ENCODE measurements around the gene PDHA1. TPM values are rescaled to one million over a fixed set of nuclear protein-coding genes. Genes with fewer than 3 reads are reported as not detected.

The PDHA1 gene
- 114 and 120 TPM in 2 replicates for total RNA-seq

DNA sequence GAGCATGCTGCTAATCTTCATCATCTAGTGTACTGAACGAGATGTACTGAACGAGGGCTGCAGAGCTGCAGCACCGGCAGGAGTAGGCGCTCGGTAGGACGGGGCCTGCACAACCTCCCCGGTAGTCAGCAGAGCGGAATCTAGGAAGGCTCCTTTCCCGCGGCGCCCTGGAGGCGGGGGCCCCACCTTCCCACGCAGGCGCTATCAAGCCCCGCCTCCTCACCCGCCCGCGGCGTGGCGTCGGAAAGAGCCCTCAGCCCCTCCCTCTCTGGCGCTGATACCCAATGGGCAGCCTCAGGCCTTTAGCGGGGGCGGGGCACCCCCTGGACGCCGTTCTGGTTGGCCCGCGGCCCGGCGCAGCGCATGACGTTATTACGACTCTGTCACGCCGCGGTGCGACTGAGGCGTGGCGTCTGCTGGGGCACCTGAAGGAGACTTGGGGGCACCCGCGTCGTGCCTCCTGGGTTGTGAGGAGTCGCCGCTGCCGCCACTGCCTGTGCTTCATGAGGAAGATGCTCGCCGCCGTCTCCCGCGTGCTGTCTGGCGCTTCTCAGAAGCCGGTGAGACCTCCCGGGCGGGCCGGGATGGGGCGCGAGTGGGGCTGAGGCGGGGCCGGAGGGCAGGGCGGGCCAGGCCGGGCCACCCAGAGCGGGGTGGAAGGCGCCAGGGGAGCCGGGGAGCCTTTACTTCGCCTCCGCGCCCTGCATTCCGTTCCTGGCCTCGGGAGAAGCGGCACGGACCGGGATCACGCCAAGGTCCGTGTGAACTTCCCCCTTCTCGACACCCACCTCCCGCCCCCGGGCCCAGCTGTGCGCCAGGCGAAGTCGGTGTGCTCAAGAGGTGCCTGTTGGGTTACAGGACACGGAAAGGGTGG lies at the start of gene PDHA1:
Gene PDHA1, plus strand, starts transcription at position 393 of the 874 bp plus-strand sequence. Its CDS starts 111 bp downstream, at position 504.
- intact Hi-C loops (cut with micrococcal nuclease): loop anchor here (1.0 to 5.0 kb wide), 8 partner anchors 9 to 1606 kb away; partner anchors contain the start of genes BCLAF3, CDKL5, EIF1AX and PHKA2

DNA sequence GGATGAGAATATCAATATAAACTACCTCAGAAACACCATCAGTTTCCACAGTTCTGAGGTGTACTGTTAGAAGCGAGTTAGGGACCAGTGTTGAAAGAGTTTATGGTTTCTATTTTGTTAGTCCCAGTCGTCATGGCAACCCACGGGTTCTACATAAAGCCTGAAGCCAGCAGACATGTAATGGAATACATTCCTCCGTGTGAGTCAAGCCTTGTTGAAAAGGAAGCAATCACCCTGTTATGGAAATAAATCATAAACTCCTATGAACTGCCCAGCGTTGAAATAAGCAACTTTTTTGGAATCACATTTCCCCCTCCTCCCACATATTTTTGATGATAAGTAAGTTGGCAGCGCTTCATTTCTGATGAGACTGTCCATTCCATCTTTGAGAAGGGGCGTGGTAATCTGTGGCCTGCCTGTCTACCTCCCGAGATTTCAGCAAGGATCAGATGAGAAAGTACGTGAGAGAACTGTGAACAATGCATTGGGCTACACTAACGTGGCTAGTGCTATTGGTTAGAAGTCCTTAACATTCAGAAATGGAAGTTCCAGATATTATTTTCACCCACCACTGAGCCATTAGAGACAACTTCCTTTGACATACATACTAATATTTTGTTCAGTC lies 40.4 kb upstream of the PDHA1 start:
- intact Hi-C loops (cut with micrococcal nuclease): no loop called here

DNA sequence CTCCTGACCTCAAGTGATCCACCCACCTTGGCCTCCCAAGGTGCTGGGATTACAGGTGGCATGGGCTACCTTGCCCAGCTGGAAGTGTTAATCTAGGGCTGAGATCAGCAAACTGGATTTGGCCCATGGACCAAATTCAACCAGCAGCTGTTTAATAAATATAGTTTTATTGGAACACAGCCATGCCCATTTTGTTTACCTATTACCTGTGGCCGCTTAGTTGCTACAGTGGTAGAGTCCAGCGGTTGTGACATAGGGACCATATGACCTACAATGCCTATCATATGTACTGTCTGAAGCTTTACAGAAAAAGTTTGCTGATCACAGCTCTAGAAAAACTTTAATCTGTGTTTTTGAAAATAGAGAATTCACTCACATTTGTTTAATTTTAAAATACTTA lies 17.2 kb upstream of the PDHA1 start:
- intact Hi-C loops (cut with micrococcal nuclease): no loop called here

DNA sequence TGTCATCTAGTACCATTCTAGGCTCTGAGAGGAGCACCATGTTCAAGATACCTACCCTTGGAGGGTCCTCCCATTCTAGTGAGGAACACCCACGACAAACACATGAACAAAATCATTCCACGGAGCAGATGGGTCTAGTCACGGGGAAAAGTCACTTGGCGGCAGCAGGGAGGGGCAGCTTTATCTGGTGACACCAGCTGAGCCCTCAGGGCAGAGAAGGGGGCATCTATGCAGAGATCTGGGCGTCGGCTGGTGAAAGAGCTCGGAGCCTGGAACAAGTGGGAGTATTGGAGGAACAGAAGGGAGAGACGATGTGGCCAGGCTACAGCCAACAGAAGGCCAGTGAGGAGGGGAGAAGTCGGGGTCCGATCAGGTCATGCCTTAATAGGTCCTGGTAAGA lies 11.9 kb upstream of the PDHA1 start:
- intact Hi-C loops (cut with micrococcal nuclease): loop anchor here (5.0 kb wide), 1 partner anchor 1385 kb away; no protein-coding TSS in a partner anchor

DNA sequence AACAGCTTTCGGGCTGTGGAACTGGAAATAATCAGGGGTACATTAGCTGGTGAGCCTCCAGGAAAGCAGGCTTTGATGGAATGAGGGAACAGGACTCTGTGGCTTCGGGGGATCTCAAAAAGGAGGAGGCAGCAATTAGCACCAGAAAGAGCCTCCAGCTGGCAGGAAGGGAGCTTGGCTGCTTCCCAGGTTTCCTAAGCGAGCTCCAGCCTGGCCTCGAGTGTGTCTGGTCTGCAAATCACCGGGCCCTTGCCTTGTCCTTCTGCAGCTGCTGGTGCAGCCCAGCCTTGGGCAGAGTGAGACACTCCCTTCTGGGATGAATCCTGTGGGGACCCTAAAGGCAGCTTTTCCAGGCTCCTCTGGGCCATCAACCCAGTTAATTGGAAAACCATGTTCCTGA lies 10.7 kb upstream of the PDHA1 start:
- intact Hi-C loops (cut with micrococcal nuclease): loop anchor here (5.0 kb wide), 1 partner anchor 1386 kb away; no protein-coding TSS in a partner anchor

DNA sequence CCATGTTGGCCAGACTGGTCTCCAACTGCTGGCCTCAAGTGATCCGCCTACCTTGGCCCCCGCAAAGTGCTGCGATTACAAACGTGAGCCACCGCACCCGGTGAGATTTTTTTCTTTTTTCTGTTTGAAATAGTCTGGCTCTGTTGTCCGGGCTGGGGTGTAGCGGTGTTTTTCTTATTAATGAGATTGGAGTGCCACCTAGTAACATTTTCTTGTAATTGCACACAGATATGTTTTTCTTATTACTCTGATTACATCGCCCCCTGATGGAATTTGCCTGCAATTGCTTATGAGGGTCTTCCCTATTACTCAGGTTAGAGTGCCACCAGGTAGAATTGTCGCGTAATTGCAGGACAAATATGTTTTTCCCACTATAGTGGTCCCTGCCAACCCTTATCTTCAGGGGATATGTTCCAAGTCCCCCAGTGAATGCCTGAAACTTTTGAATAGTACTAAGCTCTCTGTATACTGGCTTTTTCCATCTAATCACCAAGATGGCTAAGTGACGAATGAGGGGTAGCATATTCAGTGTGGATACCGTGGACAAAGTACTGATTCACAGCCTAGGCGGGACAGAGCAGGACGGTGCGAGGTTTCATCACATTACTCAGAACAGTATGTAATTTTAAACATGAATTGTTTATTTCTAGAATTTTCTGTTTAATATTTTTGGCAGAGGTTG lies 8.6 kb upstream of the PDHA1 start:
- intact Hi-C loops (cut with micrococcal nuclease): loop anchor here (1.0 to 5.0 kb wide), 10 partner anchors 8 to 1546 kb away; partner anchors contain the start of genes CDKL5, PDHA1 and PHKA2

DNA sequence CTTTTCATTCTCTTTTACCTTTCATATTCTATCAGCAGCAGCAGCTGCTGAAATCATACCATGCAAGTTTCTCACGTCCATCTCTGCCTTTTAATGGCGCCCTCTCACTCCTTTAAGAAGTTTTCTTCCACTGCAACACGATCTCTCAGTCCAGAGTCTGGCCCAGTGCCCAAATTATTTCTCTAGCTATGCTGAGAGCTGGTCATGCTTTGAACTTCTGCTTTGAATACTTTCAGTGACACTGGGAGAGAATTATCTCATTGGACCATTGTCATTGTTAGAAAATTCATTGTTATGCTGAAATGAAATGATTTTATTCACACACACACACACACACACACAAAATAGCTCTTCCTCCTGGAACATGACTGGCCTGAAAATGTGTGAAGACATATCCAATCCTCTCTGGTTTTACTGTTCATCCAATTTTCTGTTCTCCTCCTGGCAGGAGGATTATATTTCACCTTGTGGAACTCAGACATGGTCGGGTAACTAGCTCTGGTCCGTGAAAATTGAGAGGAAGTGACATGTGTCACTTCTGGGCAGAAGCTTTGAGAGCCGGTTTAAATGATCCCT lies 1.3 kb upstream of the PDHA1 start:
- intact Hi-C loops (cut with micrococcal nuclease): loop anchor here (2.0 to 5.0 kb wide), 3 partner anchors 30 to 800 kb away; partner anchors contain the start of genes BCLAF3 and EIF1AX

DNA sequence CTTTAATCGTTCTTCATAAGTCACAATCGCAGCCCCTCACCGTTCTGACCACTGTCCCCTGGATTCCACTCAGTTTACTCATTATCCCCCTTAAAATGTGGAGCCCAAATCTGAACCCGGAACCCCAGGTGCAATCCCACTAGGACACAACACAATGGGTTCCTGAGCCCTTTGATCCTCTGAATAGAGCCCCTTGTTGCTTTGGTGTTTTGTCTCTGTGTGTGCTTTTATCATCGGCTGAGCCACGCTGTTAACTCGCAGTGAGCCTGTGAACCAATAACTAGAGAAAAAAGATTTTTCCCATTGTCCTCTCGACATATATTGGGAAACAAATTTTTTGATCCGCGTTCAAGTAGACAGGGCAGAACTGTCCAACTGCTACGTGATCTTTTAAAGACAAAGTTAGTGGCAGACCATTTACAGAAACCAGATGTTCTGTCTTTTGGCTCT lies 617 bp upstream of the PDHA1 start:
- intact Hi-C loops (cut with micrococcal nuclease): loop anchor here (1.0 to 5.0 kb wide), 8 partner anchors 9 to 1606 kb away; partner anchors contain the start of genes BCLAF3, CDKL5, EIF1AX and PHKA2

DNA sequence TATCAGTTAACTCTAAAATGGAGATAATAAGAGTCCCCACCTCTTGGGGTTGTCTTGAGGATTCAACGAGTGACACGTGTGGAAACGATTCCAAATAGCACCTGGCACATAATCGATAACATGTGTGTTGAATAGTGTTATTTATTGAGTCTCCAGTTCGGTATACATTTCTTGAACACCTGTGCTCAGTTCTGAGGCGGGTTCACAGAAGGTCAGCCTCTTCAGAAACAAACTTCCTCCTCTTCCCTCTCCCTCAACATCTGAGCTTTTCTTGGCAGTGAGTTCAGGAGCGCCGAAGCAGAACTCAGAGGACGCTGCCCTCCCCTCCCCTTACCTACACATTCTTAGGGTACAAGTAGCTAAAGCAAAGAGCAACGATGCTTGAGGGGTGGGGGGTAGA lies 934 bp downstream of the PDHA1 start:
- intact Hi-C loops (cut with micrococcal nuclease): loop anchor here (5.0 kb wide), 1 partner anchor 798 kb away; the partner anchor contains the start of gene EIF1AX

DNA sequence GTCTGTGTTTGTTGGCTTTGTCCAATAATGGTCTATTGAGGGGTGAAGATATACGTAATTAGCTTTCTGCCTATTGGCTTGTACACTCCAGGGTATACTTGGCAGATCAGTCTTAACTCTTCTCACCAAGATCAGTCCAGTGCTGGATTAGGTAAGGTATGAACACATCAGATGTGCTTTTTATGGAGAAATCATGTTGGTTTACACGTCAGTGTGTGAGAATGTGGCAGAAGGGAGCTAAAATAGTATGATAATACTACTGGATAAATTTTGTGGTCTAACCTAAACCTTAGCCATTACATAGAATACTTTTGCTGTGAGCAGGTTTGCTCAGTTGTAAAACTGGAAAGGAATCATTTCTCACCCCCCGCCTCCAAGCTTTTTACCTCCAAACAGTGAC lies 4.2 kb downstream of the PDHA1 start:
- intact Hi-C loops (cut with micrococcal nuclease): no loop called here

DNA sequence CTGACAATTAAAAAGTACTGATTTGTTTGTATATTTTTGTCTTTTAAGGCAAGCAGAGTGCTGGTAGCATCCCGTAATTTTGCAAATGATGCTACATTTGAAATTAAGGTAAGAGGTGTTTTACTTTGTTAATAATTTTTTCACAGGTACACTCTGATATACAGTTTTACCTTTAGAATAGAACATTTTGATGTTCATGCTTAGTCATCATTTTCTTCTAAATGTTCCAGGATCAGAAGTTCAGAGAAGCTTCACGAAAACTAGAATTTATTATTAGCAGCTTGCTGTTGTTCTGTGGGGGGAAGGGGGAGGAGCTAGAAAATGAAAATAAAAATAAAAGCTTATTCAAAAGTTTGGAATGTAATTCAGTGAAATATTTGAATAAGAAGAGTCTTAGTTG lies 5.5 kb downstream of the PDHA1 start:
- intact Hi-C loops (cut with micrococcal nuclease): no loop called here

DNA sequence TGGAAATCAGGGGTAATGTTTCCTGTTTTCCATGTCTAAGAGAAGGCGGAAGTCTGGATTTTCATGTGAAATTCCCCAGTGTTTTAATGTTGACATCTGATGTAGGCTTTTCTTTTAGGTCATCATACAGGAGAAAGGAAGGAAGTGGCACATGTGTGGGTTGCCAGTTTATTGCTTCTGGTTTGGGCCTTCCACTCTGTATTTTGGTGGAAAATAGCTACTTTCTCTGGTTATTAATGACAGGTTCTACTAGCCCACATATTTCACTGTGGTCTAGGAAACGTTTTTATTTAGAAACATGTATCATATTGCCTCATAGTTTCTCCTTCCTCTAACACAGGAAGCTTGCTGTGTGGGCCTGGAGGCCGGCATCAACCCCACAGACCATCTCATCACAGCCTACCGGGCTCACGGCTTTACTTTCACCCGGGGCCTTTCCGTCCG lies 7.2 kb downstream of the PDHA1 start:
- intact Hi-C loops (cut with micrococcal nuclease): no loop called here

DNA sequence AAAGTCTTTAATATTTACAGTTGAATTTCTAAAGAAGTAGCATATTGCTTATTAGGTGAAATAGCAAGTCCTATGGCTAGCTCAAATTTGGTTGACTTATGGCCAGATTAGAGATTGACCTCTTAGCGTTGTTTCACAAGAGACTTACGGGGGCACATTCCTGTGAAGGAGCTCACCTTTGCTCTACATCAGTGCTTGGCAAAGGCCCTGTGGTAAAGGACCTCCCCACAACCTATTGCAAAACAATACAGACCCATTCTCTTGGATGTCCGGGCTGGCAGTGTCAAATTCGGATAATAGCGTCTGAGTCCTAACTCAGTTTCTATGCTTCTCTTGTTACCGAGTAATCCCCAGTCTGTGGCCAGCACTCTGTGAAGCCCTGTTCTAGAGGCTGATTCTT lies 10.9 kb downstream of the PDHA1 start:
- intact Hi-C loops (cut with micrococcal nuclease): no loop called here

DNA sequence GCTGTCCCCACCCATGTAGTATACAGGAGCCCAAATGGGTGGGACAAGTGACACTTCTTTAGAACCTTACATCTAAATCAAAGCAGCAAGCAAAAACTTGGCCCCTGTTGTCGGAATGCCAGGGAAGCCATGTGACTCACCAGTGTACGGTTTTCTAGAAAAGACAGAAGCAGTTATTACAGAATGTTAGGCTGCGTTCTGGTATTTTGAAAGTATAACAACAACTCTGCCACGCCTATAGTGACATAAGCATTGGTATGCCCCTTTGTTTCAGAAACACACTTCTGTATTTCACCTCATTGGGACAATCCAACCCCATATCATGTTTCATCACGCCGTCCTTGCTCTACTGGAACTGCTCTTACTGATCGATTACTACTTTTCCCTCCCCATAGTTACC lies 14.8 kb downstream of the PDHA1 start:
- intact Hi-C loops (cut with micrococcal nuclease): no loop called here

DNA sequence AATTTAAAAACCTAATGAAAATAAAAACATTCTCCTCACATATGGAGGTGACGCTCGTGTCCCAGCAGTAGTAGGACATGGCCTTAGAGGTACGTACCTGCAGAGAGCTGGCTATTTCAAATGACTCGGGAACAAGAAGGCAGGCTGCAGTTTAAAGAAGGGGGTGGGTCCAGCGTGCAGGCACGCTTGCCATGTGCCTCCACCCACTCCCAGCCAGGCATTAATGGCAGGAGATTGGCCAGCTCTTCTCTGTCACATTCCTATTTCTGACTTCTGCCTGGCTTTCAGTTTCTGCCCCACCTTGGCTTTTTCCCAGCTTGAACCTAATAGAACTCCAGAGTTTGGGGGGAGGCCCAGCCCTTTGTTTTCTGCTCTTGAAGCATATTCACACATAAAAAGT lies 17.2 kb downstream of the PDHA1 start:
- intact Hi-C loops (cut with micrococcal nuclease): no loop called here

DNA sequence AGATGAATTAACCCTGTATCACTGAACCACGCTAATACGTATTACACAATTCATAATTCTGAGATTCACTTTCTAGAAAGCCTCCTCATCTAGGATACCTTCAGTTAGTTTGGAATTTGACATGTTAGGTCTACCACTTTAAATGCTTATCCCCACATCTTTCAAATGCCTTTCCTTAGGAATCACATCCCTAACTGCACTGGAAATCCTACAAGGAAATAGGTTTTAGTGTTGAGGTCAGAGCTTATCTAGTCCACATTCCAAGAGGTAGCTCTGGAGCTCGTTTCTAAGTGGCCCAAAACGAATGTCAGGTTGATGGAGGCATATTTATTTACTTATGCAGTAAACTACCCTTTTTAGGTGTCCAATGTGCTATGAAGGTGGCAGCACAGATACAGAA lies 18.0 kb downstream of the PDHA1 start:
- intact Hi-C loops (cut with micrococcal nuclease): no loop called here

DNA sequence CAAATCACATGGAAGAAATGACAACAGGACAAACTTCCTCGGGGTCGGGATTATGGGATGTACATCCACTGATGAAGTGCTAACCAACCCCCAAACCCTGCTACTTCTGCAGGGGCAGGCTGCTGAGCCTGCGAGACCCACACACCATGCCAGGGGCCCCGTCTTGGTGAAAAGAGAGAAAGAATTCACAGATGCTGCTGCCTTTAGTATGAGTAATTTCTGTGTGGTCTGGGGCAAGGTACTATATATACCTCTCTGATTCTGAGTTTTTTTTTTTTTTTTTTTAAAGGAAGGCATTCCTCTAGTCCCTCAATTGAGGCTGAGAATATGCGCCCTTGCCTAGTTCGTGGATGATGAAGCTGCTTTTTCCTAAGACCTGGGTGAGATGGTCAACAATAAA lies 24.8 kb downstream of the PDHA1 start:
- intact Hi-C loops (cut with micrococcal nuclease): no loop called here

DNA sequence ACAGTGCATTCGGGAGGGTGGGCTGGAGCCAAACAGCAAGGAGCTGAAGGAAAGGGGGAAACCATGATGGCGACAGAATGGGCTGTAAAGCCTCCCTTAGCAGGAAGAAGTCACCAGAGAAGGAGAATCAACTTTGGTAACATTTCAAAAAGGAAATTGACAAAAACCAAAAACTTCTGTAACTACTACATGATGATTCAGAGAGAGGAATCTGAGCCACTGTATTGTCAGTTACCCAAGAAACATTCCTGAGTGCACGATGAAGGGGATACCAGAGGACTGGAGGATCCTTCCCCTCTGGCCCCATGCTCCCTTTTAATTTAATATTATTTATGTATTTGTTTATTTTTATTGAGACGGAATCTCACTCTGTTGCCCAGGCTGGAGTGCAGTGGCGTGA lies 26.3 kb downstream of the PDHA1 start:
- intact Hi-C loops (cut with micrococcal nuclease): loop anchor here (5.0 kb wide), 3 partner anchors 147 to 757 kb away; partner anchors contain the start of gene MAP3K15

DNA sequence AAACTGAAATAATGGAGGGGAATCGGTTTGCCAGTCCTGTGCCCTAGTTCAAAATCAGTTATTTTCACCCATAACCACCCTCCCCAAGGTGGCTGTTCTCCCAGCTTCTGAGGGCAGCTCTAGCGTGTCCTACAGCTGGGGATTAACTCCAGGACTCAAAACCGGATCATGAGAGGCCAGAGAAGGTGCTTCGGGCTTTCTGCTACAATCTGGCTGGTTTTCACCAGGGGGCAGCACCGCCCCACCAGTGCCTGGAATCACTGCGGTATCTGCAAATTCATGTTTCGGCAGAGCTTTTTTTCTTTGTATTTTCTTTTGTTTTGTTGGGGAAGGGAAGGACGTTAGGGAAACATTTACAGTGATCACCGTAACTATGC lies 28.4 kb downstream of the PDHA1 start:
- intact Hi-C loops (cut with micrococcal nuclease): loop anchor here (1.0 to 5.0 kb wide), 8 partner anchors 29 to 755 kb away; partner anchors contain the start of genes BCLAF3, MAP3K15 and PDHA1

DNA sequence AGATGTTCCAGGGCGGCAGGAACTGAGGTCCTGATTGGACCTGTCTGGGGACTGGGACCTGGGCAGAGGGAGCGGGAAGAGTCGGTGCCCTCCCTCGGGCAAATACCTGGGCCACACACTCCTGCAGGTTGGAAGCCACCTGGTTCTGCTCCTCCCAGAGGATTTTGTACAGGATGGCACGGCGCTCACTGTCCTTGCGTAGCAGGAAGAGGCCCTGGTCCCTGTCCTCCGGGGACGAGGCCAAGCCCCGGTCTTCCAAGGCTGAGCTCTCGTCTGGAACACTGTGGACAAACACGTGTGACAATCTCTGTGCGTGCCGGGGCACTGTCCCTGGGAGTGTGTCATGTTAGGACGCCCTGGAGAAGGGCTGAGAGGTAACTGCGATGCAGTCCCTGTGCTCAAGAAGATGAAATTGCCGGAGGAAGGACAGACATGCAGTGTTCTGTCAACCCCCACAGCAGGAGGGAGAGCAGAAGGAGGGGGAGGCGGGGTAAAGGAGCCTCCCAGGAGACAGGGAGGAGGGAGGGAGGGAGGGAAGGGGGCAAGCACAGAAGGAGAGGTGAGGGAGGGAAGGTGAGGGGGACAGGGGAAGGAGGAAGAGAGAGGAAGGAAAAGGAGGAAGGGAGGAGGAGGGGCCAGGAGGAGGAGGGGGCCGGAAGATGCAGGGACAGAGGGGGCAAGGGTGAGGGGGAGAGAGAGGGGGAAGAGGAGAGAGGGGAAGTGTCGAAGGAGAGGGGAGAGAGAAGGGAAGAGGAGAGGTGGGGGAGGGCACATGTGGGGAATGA lies 29.0 kb downstream of the PDHA1 start:
- intact Hi-C loops (cut with micrococcal nuclease): loop anchor here (1.0 to 5.0 kb wide), 8 partner anchors 30 to 755 kb away; partner anchors contain the start of genes BCLAF3, MAP3K15 and PDHA1

Data from T-helper 1 cell treated with Interleukin-12 subunit alpha and Interleukin-12 subunit beta and Interleukin-4 antibody, amounts not matched to agents 30 ng/mL and 1 ng/mL, for 36 hours (primary cell).